Esophagus muscularis mucosa (tissue), 4 donors: ENCODE measurements around the gene NUP210L. TPM values are rescaled to one million over a fixed set of nuclear protein-coding genes. Genes with fewer than 3 reads are reported as not detected.

Experiments used
- DNase-seq: peaks from one replicate; pipeline ENCODE4 v3.0.0-alpha.2; 2017; ENCODE audit errors: extremely low spot score
- H3K27ac ChIP-seq, 4 donors: fragments of 200-600 bp; sonication (generic); replicated peaks in 1 of 4; 1 replicate in 3 of 4; 2 replicates in 1 of 4; pipeline ENCODE4 v1.5.1; 2016 to 2019; ENCODE audit warnings: mild to moderate bottlenecking in 1 of 4
- H3K27me3 ChIP-seq, 4 donors: fragments of 200-600 bp; sonication (generic); one replicate each; pipeline versions ENCODE4 v1.5.1 to v1.6.0; 2016 to 2019
- H3K36me3 ChIP-seq, 4 donors: fragments of 200-600 bp; sonication (generic); one replicate each; pipeline ENCODE4 v1.5.1; 2016 to 2019
- H3K4me1 ChIP-seq, 4 donors: fragments of 200-600 bp; sonication (generic); one replicate each; pipeline ENCODE4 v1.5.1; 2016 to 2019
- H3K4me3 ChIP-seq, 4 donors: fragments of 200-600 bp; sonication (generic); 1 replicate in 2 of 4; 2 replicates in 2 of 4; pipeline ENCODE4 v1.5.1; 2016 to 2019; ENCODE audit warnings: mild to moderate bottlenecking in 4 of 4, moderate library complexity in 1 of 4
- H3K9me3 ChIP-seq, 4 donors: fragments of 200-600 bp; sonication (generic); 1 replicate in 3 of 4; 2 replicates in 1 of 4; pipeline ENCODE4 v1.5.1; 2016 to 2019
- CTCF ChIP-seq, 3 experiments: fragments of 200-600 bp in 2 of 3; fragments of 450-650 bp in 1 of 3; sonication (generic) in 2 of 3; IDR thresholded peaks; one replicate each; pipeline ENCODE4 v1.5.1; 2017 to 2019; ENCODE audit warnings: antibody characterized with exemption in 3 of 3, mild to moderate bottlenecking in 2 of 3, moderate library complexity in 1 of 3
- EP300 ChIP-seq: sonication (generic); formaldehyde crosslinking; IDR thresholded peaks from one replicate; pipeline ENCODE4 v1.6.1; 2017; ENCODE audit warnings: antibody characterized with exemption
- POLR2A ChIP-seq: fragments of 450-650 bp; IDR thresholded peaks from one replicate; pipeline ENCODE4 v1.6.1; 2017; ENCODE audit warnings: antibody characterized with exemption, moderate library complexity, mild to moderate bottlenecking, low read depth
- POLR2AphosphoS5 ChIP-seq, 2 donors: sonication (generic); formaldehyde crosslinking; IDR thresholded peaks; one replicate each; pipeline ENCODE4 v1.6.1; 2017; ENCODE audit warnings: antibody characterized with exemption in 2 of 2
- WGBS: methylation state at CpG from one replicate; pipeline ENCODE4 v1.1.5; 2018; 5-methylcytosine and 5-hydroxymethylcytosine counted together
- intact Hi-C: fragments of 100-400 bp; cut with DNase I; formaldehyde crosslinking; loops from one replicate; pipeline ENCODE4 v1.15.1; 2023
- total RNA-seq, 4 donors: library from RNA; depleted of rRNA; stranded (reverse); fragments of >200 nt; gene quantifications; one replicate each; pipeline versions ENCODE4 v1.1.0 to v1.2.1, GENCODE V29; 2016

The NUP210L gene
- total RNA-seq, 4 donors from 2014 or later = not detected

GRCh38 chr1:153967107-153967999, 187.5 kb downstream of the NUP210L start, which contains the start of gene CREB3L4:
Gene CREB3L4, plus strand, starts transcription at chr1:153967902. Its CDS starts 624 bp downstream, at chr1:153968526.
- H3K27me3 ChIP-seq = no peaks in the 10 kb centered on the region
- H3K4me3 ChIP-seq = peak within 1 kb of the TSS; percentile 57 to 69 (median 66)
- TF ChIP-seq POLR2AphosphoS5 (IDR thresholded peaks at IDR 0.05) = peak; percentile 94 to 95
- no peak for TF ChIP-seq POLR2A
- peak; percentile 31 to 49 (median 37) for TF ChIP-seq CTCF (IDR thresholded peaks at IDR 0.05)
- intact Hi-C loops = no loop called here
- no peaks in the 10 kb centered on the region for H3K9me3 ChIP-seq
- H3K4me1 ChIP-seq = peaks cover 28 to 51% (median 48%) of the 10 kb centered on the region in 4 donors
- H3K36me3 ChIP-seq = no peaks in the 10 kb centered on the region
- 0% methylated on average over 34 of the region's 60 CpGs for WGBS
- peak; percentile 98 for DNase-seq
- H3K27ac ChIP-seq = peak within 1 kb of the TSS; percentile 89 to 92 (median 90)

- Histone ChIP-seq H3K27me3 (no peaks in the 10 kb centered on the region), H3K4me1 (peaks cover 54 to 78% (median 72%) of the 10 kb centered on the region in 4 donors), H3K27ac (peak overlapping the region; percentile 94 to 96 (median 95)), H3K9me3 (no peaks in the 10 kb centered on the region), H3K4me3 (peak overlapping the region; percentile 68 to 92 (median 74)), H3K36me3 (peaks cover 0 to 21% (median 19%) of the 10 kb centered on the region in 4 donors)
- TF ChIP-seq EP300 = no peak
- no peak for TF ChIP-seq CTCF (IDR thresholded peaks at IDR 0.05)
- TF ChIP-seq POLR2A = peak; percentile 19
- no peak for TF ChIP-seq POLR2AphosphoS5 (IDR thresholded peaks at IDR 0.05)
- WGBS = 0% methylated on average over 16 of the region's 22 CpGs
- DNase-seq = no peak
- intact Hi-C loops = no loop called here
Measured at GRCh38 chr1:153963850-153964331, 191.0 kb downstream of the NUP210L start.

- peaks cover 0 to 21% (median 19%) of the 10 kb centered on the region in 4 donors for H3K36me3 ChIP-seq
- H3K27me3 ChIP-seq = no peaks in the 10 kb centered on the region
- WGBS = 2% methylated on average over 12 of the region's 54 CpGs
- DNase-seq = peak; percentile 100
- intact Hi-C loops = no loop called here
- TF ChIP-seq POLR2AphosphoS5 (IDR thresholded peaks at IDR 0.05) = peak; percentile 86 to 91
- TF ChIP-seq CTCF (IDR thresholded peaks at IDR 0.05) = no peak
- peak; percentile 72 for TF ChIP-seq POLR2A
- TF ChIP-seq EP300 = no peak
- peak within 1 kb of the TSS; percentile 94 to 96 (median 95) for H3K27ac ChIP-seq
- H3K9me3 ChIP-seq = no peaks in the 10 kb centered on the region
- H3K4me1 ChIP-seq = peaks cover 50 to 74% (median 68%) of the 10 kb centered on the region in 4 donors
- H3K4me3 ChIP-seq = peak within 1 kb of the TSS; percentile 68 to 92 (median 74)
Measured at GRCh38 chr1:153963030-153963849, 191.6 kb downstream of the NUP210L start, which contains the start of gene SLC39A1. Gene SLC39A1, minus strand, starts transcription at chr1:153963537. Its CDS starts 822 bp downstream, at chr1:153962715.

GRCh38 chr1:153962088-153963029, 192.5 kb downstream of the NUP210L start:
- Histone ChIP-seq H3K4me1 (peaks cover 53 to 74% (median 68%) of the 10 kb centered on the region in 4 donors), H3K27ac (peak overlapping the region; percentile 94 to 96 (median 95)), H3K36me3 (peaks cover 0 to 21% (median 19%) of the 10 kb centered on the region in 4 donors), H3K4me3 (peak overlapping the region; percentile 68 to 92 (median 74)), H3K27me3 (no peaks in the 10 kb centered on the region), H3K9me3 (no peaks in the 10 kb centered on the region)
- intact Hi-C loops = no loop called here
- TF ChIP-seq POLR2A (no peak), CTCF (IDR thresholded peaks at IDR 0.05) (no peak), POLR2AphosphoS5 (IDR thresholded peaks at IDR 0.05) (peak in 1 of 2 donors; percentile 7), EP300 (no peak)
- WGBS = 40% methylated on average over 11 of the region's 16 CpGs
- DNase-seq = no peak
